Measurements from ENCODE around the gene DHX40. TPM values are rescaled to one million over a fixed set of nuclear protein-coding genes. Genes with fewer than 3 reads are reported as not detected.

The DHX40 gene
- total RNA-seq, 3 donors from 2014 or later: 18.1 to 27.8 (median 19.8) TPM

DNA sequence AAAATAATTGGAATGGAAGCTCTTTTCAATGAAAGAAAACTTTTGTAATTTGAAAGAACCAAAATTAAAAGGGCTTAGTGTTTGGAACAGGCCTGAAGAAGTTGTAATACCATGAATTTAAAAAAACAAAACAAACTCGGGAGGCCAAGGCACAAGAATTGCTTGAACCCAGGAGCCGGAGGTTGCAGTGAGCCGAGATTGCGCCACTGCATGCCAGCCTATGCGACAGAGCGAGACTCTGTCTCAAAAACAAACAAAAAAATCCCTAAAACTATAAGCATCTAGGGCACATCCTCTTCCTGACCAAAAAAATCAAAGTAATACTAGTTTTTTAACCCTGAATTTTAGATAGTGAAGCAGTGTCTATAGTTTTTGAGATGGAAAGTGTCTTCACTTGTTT, 67.0 kb downstream of the DHX40 start:
- DNase-seq: no peak
- TF ChIP-seq, protein P1, sequence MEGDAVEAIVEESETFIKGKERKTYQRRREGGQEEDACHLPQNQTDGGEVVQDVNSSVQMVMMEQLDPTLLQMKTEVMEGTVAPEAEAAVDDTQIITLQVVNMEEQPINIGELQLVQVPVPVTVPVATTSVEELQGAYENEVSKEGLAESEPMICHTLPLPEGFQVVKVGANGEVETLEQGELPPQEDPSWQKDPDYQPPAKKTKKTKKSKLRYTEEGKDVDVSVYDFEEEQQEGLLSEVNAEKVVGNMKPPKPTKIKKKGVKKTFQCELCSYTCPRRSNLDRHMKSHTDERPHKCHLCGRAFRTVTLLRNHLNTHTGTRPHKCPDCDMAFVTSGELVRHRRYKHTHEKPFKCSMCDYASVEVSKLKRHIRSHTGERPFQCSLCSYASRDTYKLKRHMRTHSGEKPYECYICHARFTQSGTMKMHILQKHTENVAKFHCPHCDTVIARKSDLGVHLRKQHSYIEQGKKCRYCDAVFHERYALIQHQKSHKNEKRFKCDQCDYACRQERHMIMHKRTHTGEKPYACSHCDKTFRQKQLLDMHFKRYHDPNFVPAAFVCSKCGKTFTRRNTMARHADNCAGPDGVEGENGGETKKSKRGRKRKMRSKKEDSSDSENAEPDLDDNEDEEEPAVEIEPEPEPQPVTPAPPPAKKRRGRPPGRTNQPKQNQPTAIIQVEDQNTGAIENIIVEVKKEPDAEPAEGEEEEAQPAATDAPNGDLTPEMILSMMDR (IDR thresholded peaks at IDR 0.05): no peak
- intact Hi-C loops (cut with DNase I, micrococcal nuclease): no loop called here
- ATAC-seq: no peak
- H3K9me3 ChIP-seq: no peaks in the 10 kb centered on the region
- peaks cover 14% of the 10 kb centered on the region for H3K4me1 ChIP-seq (ENCODE audit: low read depth)
- H3K36me3 ChIP-seq (ENCODE audit: low read depth): no peaks in the 10 kb centered on the region
- no peak overlapping the region for H3K4me3 ChIP-seq

DNA sequence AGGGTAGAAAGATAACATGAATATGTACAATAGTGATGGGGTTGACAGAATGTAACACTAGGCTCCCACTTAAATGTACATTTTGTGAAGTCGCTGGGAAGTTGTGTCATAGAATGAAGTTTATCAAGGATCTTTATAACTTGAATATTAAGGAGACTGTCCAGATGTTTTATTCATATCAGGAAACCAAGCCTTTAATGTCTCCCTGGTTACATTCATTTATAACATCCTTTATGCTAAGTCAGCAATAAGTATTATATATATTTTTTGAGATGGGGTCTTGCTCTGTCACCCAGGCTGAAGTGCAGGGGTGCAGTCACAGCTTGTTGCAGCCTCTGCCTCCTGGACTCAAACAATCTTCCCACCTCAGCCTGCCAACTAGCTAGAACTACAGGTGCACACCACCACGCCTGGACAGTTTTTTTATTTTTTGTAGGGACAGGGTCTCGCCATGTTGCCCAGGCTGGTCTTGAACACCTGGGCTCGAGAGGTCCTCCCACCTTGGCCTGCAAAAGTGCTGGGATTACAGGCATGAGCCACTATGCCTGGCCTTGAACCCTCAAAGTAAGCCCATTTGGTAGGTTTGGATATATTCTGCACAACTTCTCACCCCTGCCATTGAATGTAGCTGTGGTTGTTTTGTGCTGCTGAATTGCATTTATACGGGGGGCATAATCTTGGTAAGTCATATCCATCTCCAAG, 68.4 kb downstream of the DHX40 start:
- intact Hi-C loops (cut with DNase I, micrococcal nuclease): no loop called here

DNA sequence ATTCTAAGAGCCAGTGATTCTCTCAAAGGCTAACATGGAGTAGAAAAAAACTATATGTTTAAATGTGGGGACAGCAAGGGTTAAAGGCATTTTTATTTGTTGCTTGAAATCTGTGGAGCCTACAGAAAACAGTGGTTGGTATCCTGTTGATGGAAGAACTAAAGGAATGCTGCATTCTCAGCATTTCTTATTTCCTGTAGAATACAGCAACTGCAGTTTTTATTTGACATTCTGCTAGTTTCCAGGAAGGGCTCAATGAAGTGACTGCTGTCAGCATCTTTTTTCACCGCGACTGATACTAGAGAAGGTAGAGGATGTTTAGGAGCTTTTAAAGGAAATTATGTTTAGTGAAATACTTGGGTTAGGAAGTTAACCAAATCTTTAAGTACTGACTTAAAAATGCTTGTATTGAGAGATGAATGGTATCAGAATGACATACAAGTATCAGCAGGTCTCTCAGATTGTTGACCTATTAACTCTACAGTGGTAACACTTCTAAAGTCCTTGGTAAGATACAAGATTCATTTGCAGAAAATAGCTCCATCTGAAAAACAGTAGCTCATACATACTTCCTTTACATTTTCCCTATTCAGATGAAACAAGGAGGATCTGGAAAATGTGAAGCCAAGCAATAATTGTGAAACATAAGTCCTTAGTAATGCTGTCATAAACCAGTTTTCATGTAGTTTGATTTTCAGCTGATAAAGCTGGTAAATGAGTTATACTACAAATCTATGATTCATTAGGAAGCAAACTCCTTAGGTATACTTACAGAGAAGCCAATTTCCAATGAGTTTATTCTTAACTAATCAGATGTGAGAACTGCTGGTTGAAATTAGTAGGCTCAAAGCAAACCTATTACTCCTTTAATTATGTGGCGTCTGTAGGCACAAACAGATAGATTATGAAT, 69.5 kb downstream of the DHX40 start:
- ATAC-seq (no peak), DNase-seq (no peak)
- H3K4me1 ChIP-seq (ENCODE audit: low read depth): peaks cover 9% of the 10 kb centered on the region
- H3K4me3 ChIP-seq: no peak overlapping the region
- no peaks in the 10 kb centered on the region for H3K9me3 ChIP-seq
- TF ChIP-seq, protein P1 (IDR thresholded peaks at IDR 0.05): no peak
- intact Hi-C loops (cut with DNase I, micrococcal nuclease): no loop called here
- H3K36me3 ChIP-seq (ENCODE audit: low read depth): no peaks in the 10 kb centered on the region

More for the DNA sequence above, 68.4 kb downstream of the DHX40 start:
- Histone ChIP-seq H3K9me3 (no peaks in the 10 kb centered on the region), H3K4me3 (no peak overlapping the region), H3K36me3 (ENCODE audit: low read depth) (no peaks in the 10 kb centered on the region), H3K4me1 (ENCODE audit: low read depth) (peaks cover 9% of the 10 kb centered on the region)
- DNase-seq (no peak), ATAC-seq (no peak)
- TF ChIP-seq, protein P1 (IDR thresholded peaks at IDR 0.05): no peak

DNA sequence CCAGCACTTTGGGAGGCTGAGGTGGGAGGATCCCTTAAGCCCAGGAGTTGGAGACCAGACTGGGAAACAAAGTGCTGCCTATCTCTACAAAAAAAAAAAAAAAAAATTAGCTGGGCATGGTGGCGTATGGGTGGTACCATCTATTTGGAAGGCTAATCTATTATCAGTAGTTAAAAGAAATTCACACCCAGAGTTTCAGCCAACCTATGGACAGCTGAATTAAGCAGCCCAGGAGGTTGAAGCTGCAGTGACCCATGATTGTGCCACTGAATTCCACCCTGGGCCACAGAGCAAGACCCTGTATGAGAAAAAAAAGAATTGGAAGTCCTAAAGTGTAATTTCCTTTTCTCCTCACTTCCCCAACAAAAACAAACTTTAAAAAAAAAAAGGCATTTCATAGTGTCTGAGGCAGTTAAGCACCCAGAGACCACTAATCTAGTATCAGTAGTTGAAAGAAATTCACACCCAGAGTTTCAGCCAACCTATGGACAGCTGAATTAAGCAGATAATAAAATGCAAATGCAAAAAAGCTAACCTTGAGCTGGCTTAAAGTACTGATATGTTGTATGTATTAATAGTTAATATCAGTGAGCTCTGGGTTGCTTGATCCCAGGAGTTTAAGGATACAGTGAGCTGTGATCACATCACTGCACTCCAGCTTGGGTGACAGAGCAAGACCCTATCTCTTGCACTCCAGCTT, 72.4 kb downstream of the DHX40 start:
- no peak for ATAC-seq
- Histone ChIP-seq H3K4me1 (ENCODE audit: low read depth) (peaks cover 23% of the 10 kb centered on the region), H3K4me3 (no peak overlapping the region), H3K36me3 (ENCODE audit: low read depth) (no peaks in the 10 kb centered on the region), H3K9me3 (no peaks in the 10 kb centered on the region)
- DNase-seq: no peak
- intact Hi-C loops (cut with DNase I, micrococcal nuclease): no loop called here
- TF ChIP-seq, protein P1 (IDR thresholded peaks at IDR 0.05): no peak

DNA sequence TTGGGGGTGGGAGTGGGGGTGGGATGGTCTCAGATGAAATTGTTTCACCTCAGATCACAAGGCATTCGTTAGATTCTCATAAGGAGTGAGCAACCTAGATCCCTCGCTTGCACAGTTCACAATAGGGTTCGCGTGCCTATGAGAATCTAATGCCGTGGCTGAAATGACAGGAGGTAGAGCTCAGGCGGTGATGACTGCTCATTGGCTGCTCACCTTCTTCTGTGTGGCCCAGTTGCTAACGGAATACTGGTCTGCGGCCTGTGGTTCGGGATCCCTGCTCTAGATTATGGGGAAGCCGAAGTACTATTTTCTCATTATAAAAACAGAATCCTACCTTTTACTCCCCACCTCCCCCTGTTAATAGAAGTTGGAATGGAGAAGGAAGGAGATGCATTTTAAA, 73.1 kb downstream of the DHX40 start:
- intact Hi-C loops (cut with DNase I, micrococcal nuclease): no loop called here
- no peaks in the 10 kb centered on the region for H3K36me3 ChIP-seq (ENCODE audit: low read depth)
- TF ChIP-seq, protein P1 (IDR thresholded peaks at IDR 0.05): no peak
- H3K4me3 ChIP-seq: no peak overlapping the region
- peaks cover 26% of the 10 kb centered on the region for H3K4me1 ChIP-seq (ENCODE audit: low read depth)
- no peaks in the 10 kb centered on the region for H3K9me3 ChIP-seq
- ATAC-seq (peak; percentile 14), DNase-seq (no peak)
